Measurements from ENCODE around the gene KIAA0319L. TPM values are rescaled to one million over a fixed set of nuclear protein-coding genes. Genes with fewer than 3 reads are reported as not detected.

Gene KIAA0319L
- total RNA-seq: 57.1 and 63.3 TPM in 2 replicates

GRCh38 chr1:35557118-35557610 lies at the start of gene KIAA0319L:
TSS of gene KIAA0319L (minus strand) at chr1:35557403. CDS start at chr1:35554491, 2,912 bp downstream.

GRCh38 chr1:35573198-35574124 lies 16.3 kb upstream of the KIAA0319L start, which contains the start of gene TFAP2E:
TSS of gene TFAP2E (plus strand) at chr1:35573314. CDS start at chr1:35573578, 264 bp downstream.

GRCh38 chr1:35557611-35558373 lies 589 bp upstream of the KIAA0319L start, which contains the start of gene NCDN:
TSS of gene NCDN (plus strand) at chr1:35557799. CDS start at chr1:35558191, 392 bp downstream.

Other genes starting within 250 kb of the KIAA0319L start
- gene NCDN, start 396 bp upstream of the KIAA0319L start, total RNA-seq: 27.1 and 33.2 TPM in 2 replicates
- gene TFAP2E, start 15.9 kb upstream of the KIAA0319L start, total RNA-seq: under 0.01 TPM in 1 of 2 replicates, not detected in the other
- gene PSMB2, start 84.1 kb upstream of the KIAA0319L start, total RNA-seq: 85.0 and 86.1 TPM in 2 replicates
- 9.2 TPM in 2 replicates for gene C1orf216, start 161.5 kb upstream of the KIAA0319L start, total RNA-seq
- 4.6 and 8.0 TPM in 2 replicates for gene CLSPN, start 212.6 kb upstream of the KIAA0319L start, total RNA-seq

Data from myometrial cell (primary cell).